BLaER1 treated with 17β-estradiol and CSF1 and Interleukin-3, amounts not matched to agents 10 nM and 100 nM (cell line): ENCODE results near the gene DIPK1B.

Experiments used
- H3K27ac ChIP-seq, 11 experiments: shearing (Covaris generic); formaldehyde crosslinking; 2 replicates each; pipeline ENCODE4 v1.8.1; 2022
- H3K27me3 ChIP-seq, 11 experiments: shearing (Covaris generic); formaldehyde crosslinking; 2 replicates each; pipeline ENCODE4 v1.8.1; 2022
- H3K36me3 ChIP-seq, 11 experiments: shearing (Covaris generic); formaldehyde crosslinking; 2 replicates each; pipeline ENCODE4 v1.8.1; 2022
- H3K4me1 ChIP-seq, 10 experiments: shearing (Covaris generic); formaldehyde crosslinking; 2 replicates each; pipeline ENCODE4 v1.8.1; 2022
- H3K4me2 ChIP-seq, 11 experiments: shearing (Covaris generic); formaldehyde crosslinking; 2 replicates each; pipeline ENCODE4 v1.8.1; 2022
- H3K4me3 ChIP-seq, 10 experiments: shearing (Covaris generic); formaldehyde crosslinking; 2 replicates each; pipeline ENCODE4 v1.8.1; 2022
- H3K9ac ChIP-seq, 11 experiments: shearing (Covaris generic); formaldehyde crosslinking; 2 replicates each; pipeline ENCODE4 v1.8.1; 2022
- H3K9me3 ChIP-seq, 11 experiments: shearing (Covaris generic); formaldehyde crosslinking; replicated peaks in 1 of 11; 2 replicates each; pipeline ENCODE4 v1.8.1; 2022
- H4K20me1 ChIP-seq, 11 experiments: shearing (Covaris generic); formaldehyde crosslinking; 2 replicates each; pipeline ENCODE4 v1.8.1; 2022
- Cebpa-rat ChIP-seq, 11 experiments: shearing (Covaris generic); IDR thresholded peaks; 2 replicates each; pipeline ENCODE4 v1.8.1; 2022

DIPK1B gene

DNA sequence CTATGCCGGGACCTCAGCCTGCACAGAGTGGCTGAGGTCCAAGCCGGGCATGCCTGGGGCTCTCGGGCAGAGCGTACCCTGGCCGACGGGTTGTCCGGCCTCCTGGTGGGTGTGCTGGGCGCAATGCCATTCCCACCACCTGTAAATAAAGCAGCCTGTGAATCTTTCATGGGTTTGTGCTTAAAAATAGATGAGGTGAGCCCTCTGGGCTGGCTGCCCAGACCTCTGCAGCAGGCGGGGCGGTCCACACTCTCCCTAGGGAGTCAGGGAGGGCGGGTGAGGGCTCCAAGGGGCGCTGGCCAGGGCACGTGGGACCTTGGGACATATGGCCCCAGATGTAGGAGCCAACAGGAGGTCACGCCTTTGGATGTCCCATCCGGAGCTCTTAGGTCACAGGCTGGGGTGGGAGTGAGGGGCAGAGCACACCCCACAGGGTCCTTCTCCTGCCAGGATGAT is 21.5 kb upstream of the DIPK1B start:
- H3K9me3 ChIP-seq, result no peaks in the 10 kb centered on the region
- H3K27ac ChIP-seq, result peak overlapping the region in 5 of 11 experiments; percentile 16 to 23 (median 20); a peak in 3 of 22 replicates
- peak overlapping the region in 8 of 11 experiments; percentile 1 to 56 (median 37); a peak in 14 of 22 replicates for H3K9ac ChIP-seq
- H3K36me3 ChIP-seq, result 0 out of 22 replicates have a peak, but pooled peaks cover 0 to 2% (median 0%) of the 10 kb centered on the region in 11 experiments
- TF ChIP-seq Cebpa-rat (IDR thresholded peaks at IDR 0.05), result no peak
- peaks cover 0 to 13% (median 0%) of the 10 kb centered on the region in 11 experiments; a peak in 4 of 22 replicates for H3K27me3 ChIP-seq
- H3K4me2 ChIP-seq, result peak overlapping the region; percentile 23 to 99 (median 74)
- H3K4me1 ChIP-seq, result peaks cover 53 to 83% (median 75%) of the 10 kb centered on the region in 10 experiments
- H3K4me3 ChIP-seq, result no peak overlapping the region
- peaks cover 2 to 14% (median 8%) of the 10 kb centered on the region in 11 experiments; a peak in 18 of 22 replicates for H4K20me1 ChIP-seq

DNA sequence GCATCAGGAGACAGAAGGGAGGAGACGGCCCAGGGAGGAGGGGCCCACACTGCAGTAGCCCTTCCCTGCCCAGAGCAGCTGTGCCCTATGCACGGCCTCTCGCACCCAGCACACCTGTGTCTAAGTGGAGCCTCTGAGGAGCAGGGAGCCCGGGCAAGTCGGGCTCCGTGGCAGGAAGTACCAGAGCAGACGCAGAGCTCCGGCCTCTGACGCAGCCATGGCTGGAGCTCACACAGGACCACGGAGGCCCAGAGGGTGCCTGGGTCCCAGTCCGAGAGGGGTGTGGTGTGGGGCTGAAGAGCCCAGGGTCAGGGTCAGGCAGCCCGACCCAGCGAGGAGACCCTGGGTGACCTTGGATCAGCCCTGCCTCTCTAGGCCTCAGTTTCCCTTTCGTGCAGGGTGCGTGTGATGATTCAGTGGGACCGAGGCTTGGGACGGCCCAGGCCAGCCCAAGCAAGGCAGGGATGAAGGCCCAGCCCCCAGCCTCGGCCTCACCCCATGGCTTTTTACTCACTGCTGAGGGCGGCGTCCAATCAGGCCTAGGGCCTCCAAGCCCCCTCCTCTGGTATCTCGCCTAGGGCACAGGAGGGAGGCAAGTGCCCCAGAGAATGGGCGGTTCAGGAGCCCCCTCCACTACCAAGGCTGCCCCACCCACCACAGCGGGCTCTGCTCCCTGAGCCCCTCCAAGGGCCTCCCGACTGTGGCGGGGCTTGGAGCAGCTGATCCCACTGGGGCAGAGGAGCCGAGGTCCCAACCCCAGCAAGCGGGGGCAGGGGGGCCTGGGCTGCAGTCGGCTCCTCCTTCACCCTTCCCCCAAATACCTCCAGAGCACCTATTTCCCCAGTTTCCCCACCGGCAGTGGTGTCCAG is 20.8 kb upstream of the DIPK1B start:
- no peak overlapping the region for H3K4me3 ChIP-seq
- peaks cover 0 to 19% (median 0%) of the 10 kb centered on the region in 11 experiments; a peak in 4 of 22 replicates for H3K27me3 ChIP-seq
- H3K4me2 ChIP-seq, result peak overlapping the region; percentile 23 to 99 (median 74)
- H3K36me3 ChIP-seq, result no peaks in the 10 kb centered on the region
- peaks cover 0 to 7% (median 1%) of the 10 kb centered on the region in 11 experiments; a peak in 11 of 22 replicates for H4K20me1 ChIP-seq
- no peak for TF ChIP-seq Cebpa-rat (IDR thresholded peaks at IDR 0.05)
- H3K9ac ChIP-seq, result peak overlapping the region in 6 of 11 experiments; percentile 4 to 56 (median 38); a peak in 7 of 22 replicates
- H3K4me1 ChIP-seq, result peaks cover 57 to 87% (median 78%) of the 10 kb centered on the region in 10 experiments
- peak overlapping the region in 2 of 11 experiments; percentile 23 to 28; a peak in 2 of 22 replicates for H3K27ac ChIP-seq
- H3K9me3 ChIP-seq, result no peaks in the 10 kb centered on the region

DNA sequence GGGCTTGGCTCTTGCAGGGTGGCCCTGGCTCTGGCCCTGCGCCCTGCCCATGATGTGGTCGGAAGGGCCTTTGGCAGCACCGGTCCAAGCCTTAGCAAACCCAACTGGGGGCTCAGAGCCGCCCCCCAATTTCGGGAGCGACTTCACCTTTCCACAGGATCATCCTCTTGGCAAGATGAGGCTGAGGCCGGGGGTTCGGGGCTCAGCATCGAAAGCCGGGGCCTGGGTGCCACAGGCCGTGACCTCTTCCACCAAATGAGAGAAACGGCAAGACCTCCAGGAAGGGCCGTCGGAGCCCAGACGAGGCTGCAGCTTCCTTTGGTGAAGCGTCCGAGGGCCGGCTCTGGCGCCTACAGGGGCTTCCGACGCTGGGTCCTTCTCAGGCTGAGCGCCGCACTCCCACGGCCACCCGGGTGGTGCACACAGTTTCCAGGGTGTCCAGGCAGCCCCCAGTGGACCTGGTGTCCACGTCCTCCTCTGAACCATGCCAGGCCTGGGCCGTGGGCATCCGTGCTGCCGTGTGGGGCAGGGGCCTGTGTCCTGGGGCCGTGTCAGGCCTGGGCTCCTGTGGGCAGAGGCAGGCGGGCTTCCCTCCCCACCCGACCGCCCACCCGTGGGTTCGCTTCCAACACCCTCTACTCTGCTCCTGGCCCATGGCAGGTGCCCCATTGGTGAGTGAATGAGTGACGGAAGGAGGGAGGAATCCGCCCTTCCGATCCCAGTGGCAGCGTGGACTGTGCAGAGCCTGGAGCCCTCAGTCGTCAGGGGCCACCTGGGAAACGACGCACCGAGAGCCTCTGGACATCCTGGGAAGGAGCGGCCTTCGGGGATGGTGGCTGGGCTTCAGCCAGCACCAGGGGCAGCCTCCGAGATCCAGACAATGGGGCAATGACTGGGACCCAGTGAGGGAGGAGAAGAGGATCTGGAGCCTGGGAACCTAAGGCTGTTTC is 19.9 kb upstream of the DIPK1B start:
- H3K4me2 ChIP-seq, result peak overlapping the region in 7 of 11 experiments; percentile 58 to 99 (median 81); a peak in 10 of 22 replicates

DNA sequence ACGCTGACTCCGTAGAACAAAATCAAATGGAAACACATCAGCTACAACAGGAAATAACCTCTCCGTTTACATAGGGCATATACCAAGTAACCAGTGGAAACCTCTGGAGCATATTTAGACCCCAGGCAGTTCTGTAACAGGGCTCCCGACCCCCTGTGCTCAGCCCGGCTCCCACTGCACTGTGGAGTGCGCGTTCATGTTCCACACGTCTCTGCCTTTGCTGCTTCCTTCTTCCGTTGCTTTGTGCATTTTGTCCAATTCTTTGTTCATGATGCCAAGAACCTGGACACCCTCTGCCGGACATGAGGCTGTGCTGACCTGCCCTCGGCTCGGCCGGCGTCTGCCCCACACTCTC is 19.3 kb upstream of the DIPK1B start:
- Histone ChIP-seq H3K4me2 (peak overlapping the region in 7 of 11 experiments; percentile 2 to 97 (median 37); a peak in 6 of 22 replicates), H3K9ac (no peak overlapping the region)

More for the DNA sequence above, 19.9 kb upstream of the DIPK1B start:
- no peak overlapping the region for H3K9ac ChIP-seq
- peaks cover 63 to 93% (median 85%) of the 10 kb centered on the region in 10 experiments for H3K4me1 ChIP-seq
- no peaks in the 10 kb centered on the region for H3K9me3 ChIP-seq
- H3K27me3 ChIP-seq, result peaks cover 0 to 19% (median 0%) of the 10 kb centered on the region in 11 experiments; a peak in 4 of 22 replicates
- no peak for TF ChIP-seq Cebpa-rat (IDR thresholded peaks at IDR 0.05)
- H3K27ac ChIP-seq, result no peak overlapping the region
- H3K4me3 ChIP-seq, result no peak overlapping the region
- H3K36me3 ChIP-seq, result no peaks in the 10 kb centered on the region
- peaks cover 0 to 5% (median 0%) of the 10 kb centered on the region in 11 experiments; a peak in 3 of 22 replicates for H4K20me1 ChIP-seq

DNA sequence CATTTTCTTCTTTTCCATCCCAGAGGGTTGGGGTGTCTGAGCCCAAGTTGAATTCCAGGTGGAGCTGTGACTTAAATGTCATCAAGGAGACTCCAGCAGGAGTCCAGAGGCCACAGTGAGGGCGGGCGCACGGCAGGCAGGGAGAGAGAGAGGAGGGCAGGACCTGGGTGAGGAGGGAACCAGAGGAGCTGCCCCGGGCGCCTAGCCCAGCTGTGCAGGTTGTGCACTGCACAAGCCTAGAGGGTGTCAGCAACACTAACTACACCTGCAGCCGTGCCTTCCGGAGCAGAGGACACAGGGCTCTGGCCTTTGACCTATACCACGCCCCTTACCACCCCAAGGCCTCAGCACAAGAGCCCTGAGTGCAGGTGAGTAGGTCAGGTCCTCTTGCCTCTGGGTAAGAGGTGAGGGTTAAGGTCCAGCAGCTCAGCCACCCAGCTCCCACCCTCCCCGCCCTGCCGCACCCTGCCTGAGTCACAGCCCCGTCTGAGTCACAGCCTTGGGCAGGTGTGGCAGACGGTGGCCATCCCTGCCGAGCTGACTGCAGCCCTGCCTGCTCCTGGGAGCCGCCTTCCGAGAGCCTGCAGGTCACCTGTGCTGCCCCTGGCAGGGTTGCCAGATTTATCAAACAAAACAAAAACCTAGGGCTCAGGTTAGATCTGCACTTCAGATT is 18.7 kb upstream of the DIPK1B start:
- H3K27me3 ChIP-seq, result peaks cover 0 to 19% (median 0%) of the 10 kb centered on the region in 11 experiments; a peak in 4 of 22 replicates
- peak overlapping the region in 9 of 11 experiments; percentile 2 to 97 (median 37); a peak in 10 of 22 replicates for H3K4me2 ChIP-seq
- H3K9ac ChIP-seq, result no peak overlapping the region
- no peak overlapping the region for H3K4me3 ChIP-seq
- H3K36me3 ChIP-seq, result no peaks in the 10 kb centered on the region
- no peaks in the 10 kb centered on the region for H3K9me3 ChIP-seq
- H4K20me1 ChIP-seq, result no peaks in the 10 kb centered on the region; a peak in 1 of 22 replicates
- H3K4me1 ChIP-seq, result peaks cover 64 to 94% (median 85%) of the 10 kb centered on the region in 10 experiments
- TF ChIP-seq Cebpa-rat (IDR thresholded peaks at IDR 0.05), result no peak
- H3K27ac ChIP-seq, result no peak overlapping the region

More for the DNA sequence above, 19.3 kb upstream of the DIPK1B start:
- TF ChIP-seq Cebpa-rat (IDR thresholded peaks at IDR 0.05), result no peak
- Histone ChIP-seq H3K9me3 (no peaks in the 10 kb centered on the region), H4K20me1 (peaks cover 0 to under 1% (median 0%) of the 10 kb centered on the region in 11 experiments; a peak in 3 of 22 replicates), H3K27ac (no peak overlapping the region), H3K27me3 (peaks cover 0 to 19% (median 0%) of the 10 kb centered on the region in 11 experiments; a peak in 4 of 22 replicates), H3K4me3 (no peak overlapping the region), H3K4me1 (peaks cover 64 to 94% (median 85%) of the 10 kb centered on the region in 10 experiments), H3K36me3 (no peaks in the 10 kb centered on the region)

DNA sequence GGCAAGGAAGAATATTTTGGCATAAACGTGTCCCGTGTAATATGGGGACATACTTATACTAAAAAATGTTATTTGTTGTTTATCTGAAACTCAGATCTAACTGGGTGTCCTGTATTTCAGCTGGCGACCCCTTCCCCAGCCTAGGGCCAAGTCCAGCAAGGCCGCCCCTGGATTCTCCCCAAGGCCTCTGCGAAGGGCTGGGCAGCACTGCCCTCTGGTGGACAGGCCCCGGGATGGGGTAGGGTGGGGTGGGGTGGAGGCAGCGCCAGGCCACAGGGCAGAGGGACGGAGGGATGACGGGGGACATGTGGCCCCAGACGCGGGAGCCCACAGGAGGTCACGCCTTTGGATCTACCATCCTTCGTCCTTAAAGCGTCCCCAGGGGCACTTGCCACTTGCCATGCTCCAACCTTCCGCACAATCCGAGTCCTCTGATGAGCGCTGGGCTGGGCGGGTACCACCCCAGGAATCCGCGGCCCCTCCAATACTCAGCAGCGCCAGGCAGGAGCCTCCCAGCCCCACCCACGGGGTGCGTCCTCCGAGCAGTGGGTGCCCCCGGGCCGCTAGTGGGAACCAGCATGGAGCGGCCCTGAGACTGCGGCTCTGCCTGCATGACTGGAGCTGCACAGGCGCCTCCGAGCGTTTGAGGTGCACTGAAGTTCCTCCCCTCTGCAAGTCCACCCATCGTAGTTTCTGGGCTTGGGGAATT is 18.1 kb upstream of the DIPK1B start:
- H3K9ac ChIP-seq, result no peak overlapping the region
- no peak overlapping the region for H3K27ac ChIP-seq
- peaks cover 0 to 19% (median 0%) of the 10 kb centered on the region in 11 experiments; a peak in 4 of 22 replicates for H3K27me3 ChIP-seq
- no peaks in the 10 kb centered on the region for H3K9me3 ChIP-seq
- no peak for TF ChIP-seq Cebpa-rat (IDR thresholded peaks at IDR 0.05)
- H3K4me2 ChIP-seq, result peak overlapping the region; percentile 20 to 97 (median 49); a peak in 16 of 22 replicates
- H3K4me3 ChIP-seq, result no peak overlapping the region
- H3K4me1 ChIP-seq, result peaks cover 63 to 94% (median 85%) of the 10 kb centered on the region in 10 experiments
- no peaks in the 10 kb centered on the region for H3K36me3 ChIP-seq
- H4K20me1 ChIP-seq, result no peaks in the 10 kb centered on the region; a peak in 1 of 22 replicates

DNA sequence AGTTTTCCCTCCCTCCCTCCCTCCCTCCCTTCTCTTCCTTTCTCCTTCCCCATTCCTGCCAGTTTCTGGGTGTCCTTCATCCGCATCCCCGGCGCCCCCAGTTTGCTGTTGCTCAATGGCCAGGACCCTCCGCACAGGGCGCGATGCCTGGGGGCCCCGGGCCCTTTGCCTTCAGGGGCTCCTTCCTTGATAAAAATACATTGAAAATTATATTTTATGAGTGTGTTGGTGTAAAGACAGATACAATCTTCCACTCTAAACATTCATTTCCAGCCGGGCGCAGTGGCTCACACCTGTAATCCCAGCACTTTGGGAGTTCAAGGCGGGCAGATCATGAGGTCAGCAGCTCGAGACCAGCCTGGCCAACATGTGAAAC is 17.5 kb upstream of the DIPK1B start:
- peak overlapping the region in 9 of 11 experiments; percentile 76 to 97 (median 91); a peak in 16 of 22 replicates for H3K4me2 ChIP-seq
- H3K36me3 ChIP-seq, result no peaks in the 10 kb centered on the region
- peaks cover 0 to 19% (median 0%) of the 10 kb centered on the region in 11 experiments; a peak in 4 of 22 replicates for H3K27me3 ChIP-seq
- H3K9ac ChIP-seq, result no peak overlapping the region; a peak in 1 of 22 replicates
- H3K4me3 ChIP-seq, result no peak overlapping the region
- peaks cover 63 to 94% (median 85%) of the 10 kb centered on the region in 10 experiments for H3K4me1 ChIP-seq
- no peaks in the 10 kb centered on the region; a peak in 1 of 22 replicates for H4K20me1 ChIP-seq
- no peaks in the 10 kb centered on the region for H3K9me3 ChIP-seq
- no peak overlapping the region for H3K27ac ChIP-seq
- TF ChIP-seq Cebpa-rat (IDR thresholded peaks at IDR 0.05), result no peak
